Rectal smooth muscle tissue (tissue), 1 donor: ENCODE results near the gene MMP17.
"Not testable (repeated sequence)": the region's sequence is repeated elsewhere in the genome, so short reads cannot be mapped to it uniquely, and the experiment has no call there.

Experiments used
- H3K27ac ChIP-seq: one replicate; pipeline ENCODE4 v1.7.0; 2013; ENCODE audit warnings: low read depth, low read length, inconsistent platforms
- H3K27me3 ChIP-seq: one replicate; pipeline ENCODE4 v1.7.0; 2013; ENCODE audit warnings: low read length; ENCODE audit not compliant: control insufficient read depth, insufficient read depth
- H3K36me3 ChIP-seq: one replicate; pipeline ENCODE4 v1.7.0; 2013; ENCODE audit warnings: low read length; ENCODE audit not compliant: control insufficient read depth, insufficient read depth
- H3K4me1 ChIP-seq: one replicate; pipeline ENCODE4 v1.7.0; 2013; ENCODE audit warnings: low read length; ENCODE audit not compliant: control insufficient read depth, insufficient read depth
- H3K4me3 ChIP-seq: one replicate; pipeline ENCODE4 v1.7.0; 2013; ENCODE audit warnings: low read length
- H3K9ac ChIP-seq: one replicate; pipeline ENCODE4 v1.7.0; 2013; ENCODE audit warnings: low read length

Gene MMP17

DNA sequence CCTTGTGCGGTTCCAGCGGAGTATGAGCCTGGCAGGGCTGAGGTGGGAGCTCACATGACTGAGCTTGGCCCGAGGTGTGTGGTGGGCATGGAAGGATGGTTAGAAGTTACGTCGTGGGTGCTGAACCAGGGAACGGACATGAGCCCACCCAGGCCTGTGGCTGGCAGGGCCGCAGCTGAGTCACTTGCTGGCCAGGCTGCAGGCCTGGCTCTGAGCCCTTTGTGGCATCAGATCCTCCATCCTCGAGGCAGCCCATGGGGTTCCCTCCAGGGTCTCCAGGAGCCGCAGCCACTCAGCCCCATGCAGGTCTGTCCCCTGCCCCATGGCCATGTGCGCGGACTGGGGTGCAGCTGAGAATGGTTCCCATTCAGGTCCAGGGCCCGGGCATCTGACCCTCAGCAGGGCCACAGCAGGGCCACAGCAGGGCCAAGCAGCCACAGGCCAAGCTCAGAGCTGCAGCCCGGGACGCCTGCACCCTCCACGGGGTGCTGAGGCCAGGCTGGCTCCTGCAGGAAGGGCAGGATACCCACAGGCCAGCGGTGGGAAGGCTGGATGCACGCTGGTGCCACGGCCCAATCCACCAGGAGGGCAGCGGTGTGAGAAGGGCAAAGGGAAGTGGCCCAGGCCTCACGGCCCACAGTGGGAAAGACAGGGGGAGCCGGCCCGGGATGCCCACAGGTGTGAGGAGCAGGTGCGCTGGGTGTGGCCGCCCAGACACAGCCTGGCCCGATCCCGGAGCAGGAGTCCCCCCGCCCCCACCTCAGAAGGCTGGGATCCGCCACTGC is 39.9 kb downstream of the MMP17 start:
- Histone ChIP-seq H3K4me3 (no peak overlapping the region), H3K27ac (no peak overlapping the region)

DNA sequence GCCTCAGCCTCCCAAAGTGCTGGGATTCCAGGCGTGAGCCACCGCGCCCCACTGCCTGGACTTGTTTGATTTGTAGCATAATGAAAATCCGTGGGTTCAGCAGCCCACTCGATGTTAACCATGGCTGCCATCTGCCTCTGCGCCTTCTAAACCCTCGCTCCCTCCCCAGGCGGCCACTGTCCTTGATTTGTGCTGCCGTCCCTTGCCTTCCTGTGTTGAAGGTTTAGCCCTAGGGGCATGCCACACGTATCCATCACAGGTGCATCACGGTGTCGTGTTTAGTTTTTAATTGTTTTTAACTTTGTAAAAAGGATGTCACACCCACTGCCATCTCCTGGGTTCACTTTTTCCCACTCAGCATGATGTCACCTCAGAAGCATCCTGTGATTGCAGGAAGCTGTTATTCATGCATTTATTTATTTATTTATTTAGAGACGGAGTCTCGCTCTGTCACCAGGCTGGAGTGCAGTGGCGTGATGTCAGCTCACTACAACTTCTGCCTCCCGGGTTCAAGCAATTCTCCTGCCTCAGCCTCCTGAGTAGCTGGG is 41.8 kb downstream of the MMP17 start:
- H3K9ac ChIP-seq: no peak overlapping the region
- no peaks in the 10 kb centered on the region for H3K27me3 ChIP-seq
- H3K4me3 ChIP-seq: no peak overlapping the region
- H3K36me3 ChIP-seq: no peaks in the 10 kb centered on the region
- no peaks in the 10 kb centered on the region for H3K4me1 ChIP-seq
- no peak overlapping the region for H3K27ac ChIP-seq

More for the DNA sequence above, 39.9 kb downstream of the MMP17 start:
- H3K4me1 ChIP-seq: no peaks in the 10 kb centered on the region
- no peaks in the 10 kb centered on the region for H3K36me3 ChIP-seq
- no peak overlapping the region for H3K9ac ChIP-seq
- no peaks in the 10 kb centered on the region for H3K27me3 ChIP-seq

DNA sequence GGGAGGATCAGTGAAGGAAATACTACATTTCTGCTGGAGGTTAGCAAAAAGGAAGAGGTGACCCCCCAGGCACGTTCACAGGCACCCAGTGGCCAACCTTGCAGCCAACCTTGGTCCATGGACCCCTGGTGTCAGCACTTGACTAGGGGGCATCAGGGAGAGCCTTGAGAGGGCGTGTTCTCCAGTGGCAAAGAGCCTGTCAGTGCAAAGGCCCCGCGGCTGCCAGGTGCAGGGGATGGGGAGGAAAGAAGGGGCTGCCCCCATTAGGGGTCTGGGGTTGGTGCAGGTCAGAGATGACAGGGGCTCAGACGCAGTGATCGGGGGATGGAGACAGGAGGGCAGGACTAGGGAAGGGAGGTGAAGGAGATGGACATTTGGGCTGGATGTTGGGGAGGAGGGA is 43.5 kb downstream of the MMP17 start:
- H3K27ac ChIP-seq: no peak overlapping the region
- no peaks in the 10 kb centered on the region for H3K36me3 ChIP-seq
- H3K27me3 ChIP-seq: no peaks in the 10 kb centered on the region
- H3K4me3 ChIP-seq: no peak overlapping the region
- H3K4me1 ChIP-seq: no peaks in the 10 kb centered on the region
- H3K9ac ChIP-seq: no peak overlapping the region

DNA sequence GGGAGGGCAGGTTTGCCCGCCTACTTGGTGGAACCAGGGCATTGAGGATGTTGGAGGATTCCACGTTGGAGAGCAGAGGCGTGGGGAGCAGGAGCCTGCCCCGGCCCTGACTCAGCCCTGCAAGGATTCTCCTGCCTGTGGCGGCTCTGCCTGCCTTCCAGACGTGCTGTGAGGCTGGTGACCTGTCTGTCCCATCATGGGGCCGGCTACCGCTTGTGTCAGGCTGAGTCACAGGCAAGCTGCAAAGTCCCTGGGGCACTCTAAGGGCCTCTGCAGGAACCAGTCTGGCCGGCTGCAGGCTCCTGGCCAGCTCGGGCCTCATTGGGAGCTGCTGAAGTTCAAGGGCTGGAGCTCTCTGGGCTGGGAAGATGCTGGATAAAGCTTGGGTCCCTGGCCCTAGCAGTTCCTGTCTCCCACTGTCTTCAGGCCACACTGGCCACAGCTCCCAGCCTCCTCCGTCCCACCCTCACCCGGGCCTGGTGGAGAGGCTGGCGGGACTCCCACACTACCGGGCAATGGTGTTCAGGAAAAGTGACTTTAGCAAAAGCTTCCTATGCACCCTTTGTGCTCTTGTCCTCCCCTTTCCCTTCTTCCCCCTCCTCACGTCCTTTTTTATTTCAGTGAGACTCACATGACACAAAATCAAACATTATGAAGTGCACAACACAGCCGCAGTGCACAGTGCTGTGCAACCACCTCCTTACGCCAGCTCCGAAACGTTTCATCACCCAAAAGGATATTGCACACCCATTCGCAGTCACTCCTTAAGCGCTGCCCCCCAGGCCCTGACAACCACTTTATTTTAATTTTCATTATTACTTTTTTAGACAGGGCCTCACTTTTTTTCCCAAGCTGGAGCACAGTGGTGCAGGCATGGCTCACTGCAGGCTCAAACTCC is 44.2 kb downstream of the MMP17 start:
- Histone ChIP-seq H3K4me3 (no peak overlapping the region), H3K27ac (no peak overlapping the region), H3K27me3 (no peaks in the 10 kb centered on the region), H3K9ac (no peak overlapping the region), H3K4me1 (no peaks in the 10 kb centered on the region), H3K36me3 (no peaks in the 10 kb centered on the region)

DNA sequence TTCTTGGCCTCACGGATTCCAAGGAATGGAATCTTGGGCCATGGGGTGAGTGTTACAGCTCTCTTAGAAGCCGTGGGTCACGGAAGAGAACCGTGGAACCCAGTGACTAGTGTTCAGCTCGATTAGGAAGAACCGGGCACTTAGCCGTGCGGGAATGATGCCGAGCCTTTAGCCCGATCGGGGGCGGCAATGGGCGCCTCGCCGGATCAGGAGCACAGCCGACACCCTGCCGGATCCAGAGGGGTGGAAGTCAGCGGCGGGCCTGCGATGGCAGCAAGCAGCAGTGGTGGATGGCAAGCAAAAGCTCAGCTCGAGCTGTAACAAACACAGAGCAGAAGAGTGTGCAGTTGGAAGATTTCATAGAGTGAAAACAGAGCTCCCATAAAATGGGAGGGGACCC is 45.1 kb downstream of the MMP17 start:
- Histone ChIP-seq H3K27me3 (no peaks in the 10 kb centered on the region), H3K4me1 (no peaks in the 10 kb centered on the region), H3K9ac (no peak overlapping the region), H3K27ac (no peak overlapping the region), H3K4me3 (no peak overlapping the region), H3K36me3 (no peaks in the 10 kb centered on the region)

DNA sequence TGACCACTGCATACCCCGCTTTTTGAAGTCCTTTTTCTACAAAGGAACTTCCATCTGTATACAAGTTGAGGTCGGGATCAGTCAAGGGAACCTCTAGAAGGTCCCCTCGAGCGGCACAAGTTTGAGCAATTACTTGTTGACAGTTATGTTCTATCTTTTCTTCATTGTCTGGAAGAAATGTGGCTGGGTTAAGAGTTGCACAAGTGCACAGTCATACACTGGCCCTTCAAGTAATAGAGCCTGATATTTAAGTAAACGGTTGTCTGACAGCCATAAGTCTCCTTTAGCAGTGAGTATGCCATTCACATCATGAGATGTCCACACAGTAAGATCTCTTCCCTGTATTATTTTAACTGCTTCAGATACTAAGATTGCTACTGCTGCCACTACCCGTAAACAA is 46.8 kb downstream of the MMP17 start:
- not testable (repeated sequence) for H3K9ac ChIP-seq, H3K36me3 ChIP-seq, H3K27ac ChIP-seq, H3K27me3 ChIP-seq, H3K4me1 ChIP-seq, H3K4me3 ChIP-seq

DNA sequence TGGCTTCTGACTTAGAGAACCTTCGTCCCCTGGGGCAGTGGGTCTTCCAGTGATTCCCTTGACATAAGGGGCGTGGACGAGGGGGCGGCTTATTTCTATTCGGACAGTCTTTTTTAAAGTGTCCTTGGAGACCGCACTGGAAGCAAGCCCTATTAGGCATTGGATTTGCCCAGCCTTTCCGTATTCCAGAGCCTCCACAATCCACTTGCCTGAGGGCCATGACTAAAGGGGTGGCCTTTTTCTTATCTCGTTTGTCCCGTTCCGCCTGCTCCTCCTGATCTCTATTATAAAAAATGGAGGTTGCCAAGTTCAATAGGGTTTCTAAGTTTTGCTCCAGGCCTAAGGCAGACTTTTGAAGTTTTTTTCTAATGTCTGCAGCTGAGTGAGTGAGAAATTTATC is 49.0 kb downstream of the MMP17 start:
- not testable (repeated sequence) for H3K27me3 ChIP-seq, H3K9ac ChIP-seq

DNA sequence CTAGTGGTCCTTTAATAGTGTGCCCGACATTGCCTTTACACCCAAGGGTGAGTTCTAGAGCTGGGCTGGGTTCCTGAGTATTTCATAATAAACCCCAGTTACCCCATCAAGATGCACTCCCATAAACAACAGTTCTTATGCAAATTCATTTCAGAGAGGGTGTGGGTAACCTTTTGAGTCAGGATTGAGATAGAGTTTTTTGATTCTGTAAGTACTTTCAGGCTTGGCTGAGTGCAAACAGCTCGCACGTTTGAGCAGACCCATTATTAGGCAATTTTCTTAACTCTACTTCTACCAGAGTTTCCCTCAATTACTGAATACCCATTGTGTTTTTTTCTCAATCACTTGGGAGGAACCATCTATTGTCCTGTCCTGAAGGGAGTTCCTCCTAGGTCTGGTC is 50.2 kb downstream of the MMP17 start:
- not testable (repeated sequence) for H3K9ac ChIP-seq, H3K36me3 ChIP-seq, H3K27ac ChIP-seq, H3K4me3 ChIP-seq, H3K4me1 ChIP-seq, H3K27me3 ChIP-seq

More for the DNA sequence above, 49.0 kb downstream of the MMP17 start:
- H3K4me1 ChIP-seq, H3K36me3 ChIP-seq, H3K27ac ChIP-seq, H3K4me3 ChIP-seq: not testable (repeated sequence)

DNA sequence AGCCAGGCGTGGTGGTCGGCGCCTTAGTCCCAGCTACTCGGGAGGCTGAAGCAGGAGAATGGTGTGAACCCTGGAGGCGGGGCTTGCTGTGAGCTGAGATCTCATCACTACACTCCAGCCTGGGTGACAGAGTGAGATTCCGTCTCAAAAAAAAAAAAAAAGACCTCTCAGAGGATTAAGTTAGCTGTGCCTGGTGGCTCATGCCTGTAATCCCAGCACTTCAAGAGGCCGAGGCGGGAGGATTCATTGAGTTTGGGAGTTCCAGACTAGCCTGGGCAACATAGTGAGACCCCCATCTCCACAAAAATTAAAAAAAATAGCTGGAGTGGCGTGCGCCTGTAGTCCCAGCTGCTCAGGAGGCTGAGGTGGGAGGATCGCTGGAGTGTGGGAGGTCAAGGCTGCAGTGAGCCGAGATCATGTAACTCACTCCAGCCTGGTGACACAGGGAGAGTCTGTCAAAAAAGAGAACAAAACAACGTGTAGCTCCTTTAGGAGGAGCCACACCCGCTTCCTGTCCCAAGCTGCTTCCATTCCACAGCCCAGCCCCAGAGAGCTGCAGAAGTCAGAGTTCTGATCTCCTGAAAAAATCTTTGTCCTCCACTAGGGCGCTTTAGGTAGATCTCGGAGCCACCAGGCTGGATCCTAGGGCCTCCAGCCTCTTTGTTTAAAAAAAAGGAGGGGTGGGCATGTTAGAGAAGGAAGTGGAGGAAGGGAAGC is 54.8 kb downstream of the MMP17 start:
- H3K4me3 ChIP-seq: no peak overlapping the region

DNA sequence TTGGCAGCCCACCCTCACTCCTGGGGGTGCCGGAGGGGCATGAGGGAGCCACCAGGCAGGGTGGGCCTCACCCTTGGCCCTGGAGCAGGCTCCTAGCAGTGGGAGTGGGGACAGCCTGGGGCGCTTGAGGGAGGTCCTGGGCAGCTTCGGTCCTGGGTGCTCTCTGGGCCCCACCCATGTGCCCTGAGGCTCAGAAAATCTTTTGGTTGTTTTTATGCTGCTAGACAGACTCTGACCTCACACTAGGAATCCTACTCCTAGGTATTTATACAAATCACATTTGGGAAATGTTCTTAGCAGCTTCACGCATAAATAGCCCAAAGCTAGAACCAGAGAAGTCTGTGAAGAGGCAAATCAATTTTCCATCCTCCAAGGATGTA is 55.3 kb downstream of the MMP17 start:
- Histone ChIP-seq H3K4me3 (no peak overlapping the region), H3K4me1 (no peaks in the 10 kb centered on the region), H3K9ac (no peak overlapping the region), H3K36me3 (no peaks in the 10 kb centered on the region), H3K27ac (no peak overlapping the region), H3K27me3 (no peaks in the 10 kb centered on the region)

More for the DNA sequence above, 54.8 kb downstream of the MMP17 start:
- H3K9ac ChIP-seq: no peak overlapping the region
- no peak overlapping the region for H3K27ac ChIP-seq
- H3K4me1 ChIP-seq: no peaks in the 10 kb centered on the region
- H3K36me3 ChIP-seq: no peaks in the 10 kb centered on the region
- no peaks in the 10 kb centered on the region for H3K27me3 ChIP-seq

DNA sequence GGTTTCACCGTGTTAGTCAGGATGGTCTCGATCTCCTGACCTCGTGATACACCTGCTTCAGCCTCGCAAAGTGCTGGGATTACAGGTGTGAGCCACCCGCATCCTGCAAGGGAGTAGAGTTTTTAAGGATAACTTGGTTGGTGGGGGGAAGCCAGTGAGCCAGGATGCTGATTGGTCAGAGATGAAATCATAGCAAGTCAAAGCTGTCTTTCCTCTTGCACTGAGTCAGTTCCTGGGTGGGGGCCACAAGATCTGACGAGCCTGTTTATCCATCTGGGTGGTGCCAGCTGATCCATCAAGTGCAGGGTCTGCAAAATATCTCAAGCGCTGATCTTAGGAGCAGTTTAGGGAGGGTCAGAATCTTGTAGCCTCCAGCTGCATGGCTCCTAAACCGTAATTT is 56.9 kb downstream of the MMP17 start:
- not testable (repeated sequence) for H3K36me3 ChIP-seq, H3K27ac ChIP-seq, H3K9ac ChIP-seq, H3K4me3 ChIP-seq, H3K27me3 ChIP-seq, H3K4me1 ChIP-seq

DNA sequence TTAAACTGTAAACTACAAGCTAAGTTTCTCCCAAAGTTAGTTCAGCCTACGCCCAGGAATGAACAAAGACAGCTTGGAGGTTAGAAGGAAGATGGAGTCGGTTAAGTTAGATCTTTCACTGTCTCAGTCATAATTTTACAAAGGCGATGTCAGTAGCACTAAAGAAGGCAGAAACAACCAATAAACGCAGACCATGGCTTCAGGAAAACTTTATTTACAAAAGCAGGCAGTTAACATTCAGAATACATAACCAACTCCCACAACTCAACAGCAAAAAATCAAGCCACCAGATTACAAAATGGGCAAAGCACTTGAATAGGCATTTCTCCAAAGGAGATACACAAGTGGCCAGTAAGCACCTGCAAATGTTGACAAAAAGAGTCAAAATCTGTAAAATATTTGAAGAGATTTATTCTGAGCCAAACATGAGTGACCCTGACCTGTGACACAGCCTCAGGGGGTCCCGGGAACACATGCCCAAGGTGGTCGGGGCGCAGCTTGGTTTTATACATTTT is 57.4 kb downstream of the MMP17 start:
- Histone ChIP-seq H3K4me3 (no peak overlapping the region), H3K27me3 (no peaks in the 10 kb centered on the region), H3K4me1 (no peaks in the 10 kb centered on the region), H3K9ac (no peak overlapping the region), H3K36me3 (no peaks in the 10 kb centered on the region), H3K27ac (no peak overlapping the region)
